Activated naive CD8-positive, alpha-beta T cell treated with anti-CD3 and anti-CD28 coated beads, Interleukin-2, amount 10 ng/mL, durations not matched to agents 7 days and 5 days (primary cell): ENCODE data around the gene SRPRB. TPM values are rescaled to one million over a fixed set of nuclear protein-coding genes. Genes with fewer than 3 reads are reported as not detected.

Experiments used
- ATAC-seq: fragments of 150-1000 bp; cut with Tn5 transposase; one replicate; pipeline ENCODE4 v1.10.0; 2021; ENCODE audit warnings: low read depth, moderate library complexity
- POLR2A ChIA-PET: fragments of 350-600 bp; sonication (Branson Sonifier 250); formaldehyde crosslinking; loops from one replicate; lab custom pipeline; 2021; ENCODE audit warnings: antibody characterized with exemption; lab: Charles Lee
- DNase-seq: peaks from one replicate; pipeline ENCODE4 v3.0.0; 2021
- H3K27ac Mint-ChIP-seq: one replicate; pipeline ENCODE4 v1.8.0; 2022; ENCODE audit warnings: mild to moderate bottlenecking, mixed read lengths
- H3K27me3 Mint-ChIP-seq: one replicate; pipeline ENCODE4 v1.8.0; 2022; ENCODE audit warnings: mild to moderate bottlenecking, moderate library complexity, mixed read lengths
- H3K36me3 Mint-ChIP-seq: one replicate; pipeline ENCODE4 v1.8.0; 2021; ENCODE audit warnings: mild to moderate bottlenecking, mixed read lengths
- H3K4me1 Mint-ChIP-seq: one replicate; pipeline ENCODE4 v1.8.0; 2021; ENCODE audit warnings: mixed read lengths
- H3K4me3 Mint-ChIP-seq: one replicate; pipeline ENCODE4 v1.8.0; 2022; ENCODE audit warnings: mild to moderate bottlenecking, moderate library complexity, mixed read lengths
- H3K9me3 Mint-ChIP-seq: one replicate; pipeline ENCODE4 v1.8.0; 2021; ENCODE audit warnings: mixed read lengths
- total RNA-seq, 2 experiments: library from RNA; stranded (reverse); gene quantifications; one replicate each; pipeline ENCODE4 v1.2.3, GENCODE V29; 2021

Gene SRPRB
- total RNA-seq, 2 experiments from 2014 or later: 39.3 to 39.7 TPM

DNA sequence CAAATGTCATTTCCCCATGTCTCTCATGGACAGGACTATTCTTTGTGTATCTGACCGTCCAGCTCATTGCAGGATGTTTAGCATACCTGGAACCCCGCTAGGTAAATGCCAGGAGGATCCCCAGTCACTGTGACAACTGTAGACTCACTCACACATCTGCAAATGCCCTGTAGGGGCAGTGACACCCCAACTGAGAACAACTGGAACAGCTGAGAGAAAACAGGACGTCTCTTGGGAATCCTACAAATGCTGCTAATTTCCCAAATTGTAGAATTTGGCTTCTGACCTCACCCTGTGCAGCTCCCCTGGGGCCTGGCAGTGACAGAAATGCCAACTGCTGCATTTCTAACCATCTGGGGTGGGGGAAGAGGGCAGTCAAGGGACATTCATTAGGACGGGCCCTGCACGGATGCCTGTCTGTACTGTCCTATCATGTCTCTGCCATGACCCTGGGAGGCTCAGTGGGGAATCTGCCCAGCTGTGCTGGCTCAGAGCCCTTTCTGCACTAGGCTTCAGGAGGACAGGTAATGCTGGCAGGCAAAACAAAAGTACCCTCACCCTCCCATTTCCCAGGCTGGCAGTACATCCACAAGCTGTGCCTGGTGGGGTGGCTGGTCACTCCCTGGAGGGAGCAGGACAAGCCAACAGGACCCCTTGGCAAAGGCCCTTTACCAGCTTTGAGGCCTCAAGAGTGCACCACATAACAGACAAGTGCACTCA is 59.7 kb downstream of the SRPRB start:
- POLR2A ChIA-PET: no interaction called here
- DNase-seq: no peak
- Mint-ChIP-seq H3K4me1 (no peaks in the 10 kb centered on the region), H3K4me3 (no peak overlapping the region), H3K27ac (no peak overlapping the region), H3K9me3 (no peaks in the 10 kb centered on the region), H3K36me3 (no peaks in the 10 kb centered on the region), H3K27me3 (peaks cover 7% of the 10 kb centered on the region)
- no peak for ATAC-seq

DNA sequence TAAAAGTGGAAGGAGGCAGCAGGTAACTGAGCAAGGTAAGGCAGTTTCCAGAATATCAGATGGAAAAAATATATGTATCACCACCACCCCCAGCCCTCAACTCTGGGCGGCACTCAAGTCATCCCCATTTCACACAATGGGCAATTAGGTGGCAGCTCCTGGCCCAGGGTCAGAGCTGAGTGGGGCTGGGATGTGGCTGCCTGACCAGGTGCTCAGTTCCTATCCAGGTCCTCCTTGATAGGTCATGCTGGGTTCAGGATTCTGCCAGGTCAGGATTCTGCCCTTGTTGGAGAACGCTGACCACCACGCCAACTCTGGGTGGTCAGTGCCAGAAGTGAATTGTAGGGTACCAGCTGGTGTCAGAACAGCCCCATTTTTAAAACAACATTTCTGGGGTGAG is 60.5 kb downstream of the SRPRB start:
- no peak for ATAC-seq
- DNase-seq: no peak
- H3K4me1 Mint-ChIP-seq: no peaks in the 10 kb centered on the region
- no peaks in the 10 kb centered on the region for H3K9me3 Mint-ChIP-seq
- no peak overlapping the region for H3K4me3 Mint-ChIP-seq
- POLR2A ChIA-PET: no interaction called here
- no peak overlapping the region for H3K27ac Mint-ChIP-seq
- H3K27me3 Mint-ChIP-seq: peaks cover 7% of the 10 kb centered on the region
- H3K36me3 Mint-ChIP-seq: no peaks in the 10 kb centered on the region

- Mint-ChIP-seq H3K4me1 (no peaks in the 10 kb centered on the region), H3K36me3 (no peaks in the 10 kb centered on the region), H3K9me3 (no peaks in the 10 kb centered on the region), H3K27me3 (peaks cover 11% of the 10 kb centered on the region), H3K27ac (no peak overlapping the region), H3K4me3 (no peak overlapping the region)
- POLR2A ChIA-PET: no interaction called here
- DNase-seq: no peak
- no peak for ATAC-seq
These were observed 62.6 kb downstream of the SRPRB start for GRCh38 chr3:133868186-133868585.

DNA sequence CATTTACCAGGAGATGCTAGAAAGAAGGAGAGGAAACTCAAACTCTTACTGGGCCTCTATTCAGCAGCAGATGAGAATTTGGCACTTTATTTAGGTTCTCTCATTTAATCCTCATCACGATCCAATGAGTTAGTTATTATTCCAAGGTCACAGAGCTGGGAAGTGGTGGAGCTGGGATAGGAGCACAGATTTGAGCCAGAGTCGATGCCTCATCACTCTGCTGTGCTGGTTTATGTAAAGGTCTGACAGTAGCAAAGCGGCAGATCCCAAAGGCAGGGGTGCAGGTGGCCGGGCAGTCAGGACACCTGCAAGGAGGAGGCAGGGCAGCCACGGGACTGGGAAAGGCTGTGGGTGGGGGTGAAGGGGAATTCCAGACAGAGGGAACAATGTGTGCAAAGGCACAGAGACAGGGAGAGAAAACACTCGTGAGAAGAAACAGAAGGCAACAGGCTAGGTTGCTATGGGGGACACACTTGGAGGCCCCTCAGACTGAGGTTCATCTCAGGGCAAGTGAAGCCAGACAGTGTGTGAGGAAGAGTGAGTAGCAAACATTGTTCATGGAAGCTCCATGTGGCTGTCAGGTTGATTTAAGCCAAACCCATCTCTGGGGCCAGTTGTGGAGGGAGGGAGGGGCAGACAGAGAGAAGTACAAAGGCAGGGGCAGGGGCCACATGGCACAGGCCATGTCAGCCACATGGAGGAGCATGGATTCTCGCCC is 63.3 kb downstream of the SRPRB start:
- no peak for DNase-seq
- H3K9me3 Mint-ChIP-seq: no peaks in the 10 kb centered on the region
- no peaks in the 10 kb centered on the region for H3K4me1 Mint-ChIP-seq

DNA sequence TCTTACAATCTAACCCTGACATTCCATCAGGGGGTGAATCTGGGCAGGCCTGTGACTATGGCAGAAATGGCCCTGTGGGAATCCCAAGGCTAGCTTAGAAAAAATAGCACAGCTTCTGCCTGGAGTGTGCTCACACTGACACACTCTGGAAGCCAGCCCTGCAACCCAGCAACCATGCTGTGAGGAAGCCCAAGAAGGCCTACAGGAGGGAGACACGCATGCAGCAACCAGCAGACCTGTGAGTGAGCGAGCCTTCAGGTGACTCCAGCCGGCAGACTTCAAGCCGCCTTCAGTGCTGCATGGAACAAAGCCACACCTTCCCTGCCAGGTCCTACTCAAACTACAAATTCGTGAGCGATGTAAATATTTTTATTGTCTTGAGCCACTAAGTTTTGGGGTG is 64.0 kb downstream of the SRPRB start:
- Mint-ChIP-seq H3K4me3 (no peak overlapping the region), H3K9me3 (no peaks in the 10 kb centered on the region), H3K27ac (no peak overlapping the region), H3K4me1 (no peaks in the 10 kb centered on the region), H3K36me3 (no peaks in the 10 kb centered on the region), H3K27me3 (peaks cover 7% of the 10 kb centered on the region)
- DNase-seq (no peak), ATAC-seq (no peak)
- POLR2A ChIA-PET: no interaction called here

More for the DNA sequence above, 63.3 kb downstream of the SRPRB start:
- H3K36me3 Mint-ChIP-seq: no peaks in the 10 kb centered on the region
- no peak overlapping the region for H3K4me3 Mint-ChIP-seq
- peaks cover 9% of the 10 kb centered on the region for H3K27me3 Mint-ChIP-seq
- no peak for ATAC-seq
- POLR2A ChIA-PET: no interaction called here
- no peak overlapping the region for H3K27ac Mint-ChIP-seq

DNA sequence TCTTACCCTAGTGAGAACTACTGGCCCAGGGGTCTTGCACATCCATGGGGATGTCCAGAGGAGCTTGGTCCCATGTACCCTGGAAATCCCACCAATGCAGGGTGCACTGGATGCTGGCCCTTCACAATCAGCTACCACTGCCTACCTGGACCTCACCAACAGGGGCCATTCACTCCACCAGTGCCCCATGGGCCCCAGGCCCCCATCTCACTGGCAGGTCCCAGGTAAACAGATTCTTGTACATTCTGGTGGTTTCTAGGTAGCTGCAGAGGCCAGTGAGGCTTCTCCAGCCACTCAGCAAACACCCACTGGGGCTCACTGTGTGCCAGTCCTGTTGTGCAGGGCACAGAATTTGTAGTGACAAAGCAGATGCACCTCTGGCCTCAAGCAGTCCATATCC is 65.2 kb downstream of the SRPRB start:
- Mint-ChIP-seq H3K27ac (no peak overlapping the region), H3K9me3 (no peaks in the 10 kb centered on the region), H3K27me3 (peaks cover 7% of the 10 kb centered on the region), H3K4me3 (no peak overlapping the region), H3K36me3 (no peaks in the 10 kb centered on the region), H3K4me1 (no peaks in the 10 kb centered on the region)
- ATAC-seq (no peak), DNase-seq (no peak)
- POLR2A ChIA-PET: no interaction called here

Other genes with a start within 250 kb of the SRPRB start
- 100 to 1,000 TPM; 183 to 200 TPM for gene CDV3, start 232.1 kb upstream of the SRPRB start, total RNA-seq
- 10 to 100 TPM; 82.0 to 84.0 TPM for gene TOPBP1, start 143.9 kb upstream of the SRPRB start, total RNA-seq
- gene TF, start 59.4 kb upstream of the SRPRB start, total RNA-seq: under 1 TPM; 0.60 to 0.97 TPM
- gene RAB6B, start 90.1 kb downstream of the SRPRB start, total RNA-seq: under 1 TPM; 0.39 to 0.40 TPM
- not detected for gene SLCO2A1, start 224.1 kb downstream of the SRPRB start, total RNA-seq